D721Med (cell line): ENCODE data around the gene CDKN1A.

Source experiments
- DNase-seq: peaks from one replicate; pipeline ENCODE4 v3.0.0; 2011; ENCODE audit warnings: low spot score; ENCODE audit not compliant: insufficient read length
- FAIRE-seq: peaks from 2 replicates; lab custom pipeline; 2011; peaks lifted over from hg19 to GRCh38; lab: Jason Lieb, UNC
- CTCF ChIP-seq: IDR thresholded peaks from 2 replicates; pipeline ENCODE4 v1.5.1; 2012; ENCODE audit warnings: mild to moderate bottlenecking, control low read depth; ENCODE audit not compliant: insufficient read depth; ENCODE audit errors: missing control alignments

CDKN1A gene

GRCh38 chr6:36657271-36657670 lies 21.2 kb upstream of the CDKN1A start:
- TF ChIP-seq CTCF, result no peak
- no peak for FAIRE-seq

GRCh38 chr6:36657942-36658544 lies 20.5 kb upstream of the CDKN1A start:
- TF ChIP-seq CTCF, result no peak
- DNase-seq (no peak), FAIRE-seq (no peak)

More at GRCh38 chr6:36657271-36657670, 21.2 kb upstream of the CDKN1A start:
- no peak for DNase-seq

- no peak for TF ChIP-seq CTCF
These were observed 19.2 kb upstream of the CDKN1A start for GRCh38 chr6:36659271-36659670.

GRCh38 chr6:36660771-36661471 lies 17.6 kb upstream of the CDKN1A start:
- TF ChIP-seq CTCF, result no peak
- FAIRE-seq, result no peak
- DNase-seq, result no peak

More at GRCh38 chr6:36659271-36659670, 19.2 kb upstream of the CDKN1A start:
- no peak for DNase-seq
- no peak for FAIRE-seq

GRCh38 chr6:36662380-36662779 lies 16.1 kb upstream of the CDKN1A start:
- no peak for DNase-seq
- FAIRE-seq, result no peak
- no peak for TF ChIP-seq CTCF

GRCh38 chr6:36662827-36663256 lies 15.7 kb upstream of the CDKN1A start:
- TF ChIP-seq CTCF, result no peak
- DNase-seq (no peak), FAIRE-seq (no peak)
